Measurements from ENCODE around the gene CNTNAP5. TPM values are rescaled to one million over a fixed set of nuclear protein-coding genes. Genes with fewer than 3 reads are reported as not detected.

CNTNAP5 gene
- total RNA-seq, 1 experiment from 2014 or later = 0.48 TPM

DNA sequence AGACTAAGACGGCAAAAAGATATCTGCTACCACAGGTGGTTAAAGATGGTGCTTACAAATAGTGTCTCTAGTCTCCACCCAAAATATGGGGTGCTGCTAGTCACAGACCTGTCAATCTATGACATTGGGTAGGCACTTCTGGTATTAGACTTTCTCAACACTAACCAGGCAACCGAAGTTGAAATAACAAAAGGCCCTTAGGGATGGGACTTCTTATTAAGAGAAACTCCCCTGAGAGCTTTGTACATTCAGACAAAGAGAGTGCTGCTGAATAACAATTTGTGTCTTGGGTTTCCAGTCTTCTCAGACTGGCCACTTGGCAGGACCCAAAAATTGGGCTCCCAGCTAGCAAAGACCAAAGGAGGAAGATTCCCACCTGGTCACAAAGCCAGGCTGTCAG lies 310.0 kb downstream of the CNTNAP5 start:
- Mint-ChIP-seq H3K9me3 (peaks cover 13% of the 10 kb centered on the region in 2 experiments; a peak in 4 of 5 replicates), H3K4me3 (no peak overlapping the region), H3K36me3 (ENCODE audit: insufficient read depth in 1 of 3, low read depth in 3 of 3) (peaks cover 14 to 33% (median 16%) of the 10 kb centered on the region in 3 experiments), H3K27ac (peak overlapping the region in 2 of 3 experiments; percentile 74 to 75; a peak in 3 of 7 replicates), H3K4me1 (peaks cover 31 to 32% of the 10 kb centered on the region in 2 experiments), H3K27me3 (ENCODE audit: low read depth) (no peaks in the 10 kb centered on the region)
- Histone ChIP-seq H3K27ac (ENCODE audit: insufficient read length, low read depth, low read length) (no peak overlapping the region), H2BK5ac (ENCODE audit: insufficient read length, low read length) (no peak overlapping the region), H3K79me2 (ENCODE audit: insufficient read depth, low read length) (no peaks in the 10 kb centered on the region), H3K14ac (ENCODE audit: insufficient read depth, low read length) (no peak overlapping the region), H3T11ph (ENCODE audit: low read length) (no peak overlapping the region), H3K9me3 (ENCODE audit: control insufficient read depth, low read depth, low read length) (no peaks in the 10 kb centered on the region), H4K8ac (replicated peaks; ENCODE audit: insufficient read length, low read depth, low read length) (no peak overlapping the region), H3K4me2 (ENCODE audit: insufficient read depth, insufficient read length, low read length) (no peak overlapping the region), H3K23me2 (ENCODE audit: insufficient read length, low read depth, low read length, poor library complexity, severe bottlenecking) (no peaks in the 10 kb centered on the region), H4K20me1 (ENCODE audit: control insufficient read depth, insufficient read depth, insufficient read length) (no peaks in the 10 kb centered on the region), H3K27me3 (ENCODE audit: insufficient read depth, low read length) (no peaks in the 10 kb centered on the region), H2BK120ac (ENCODE audit: low read depth, low read length, poor library complexity, severe bottlenecking) (no peak overlapping the region), H3K4me1 (ENCODE audit: insufficient read depth, low read length) (no peaks in the 10 kb centered on the region; the same call in 1 of the 2 replicates), H3K23ac (ENCODE audit: insufficient read length, low read depth, low read length) (no peak overlapping the region), H3K18ac (ENCODE audit: insufficient read length, low read depth, low read length) (no peak overlapping the region), H3K9ac (ENCODE audit: extremely low read depth, insufficient read length, low read length) (no peak overlapping the region), H2AK5ac (ENCODE audit: insufficient read length, low read length) (no peak overlapping the region), H4K5ac (ENCODE audit: insufficient read length, low read depth, low read length) (no peak overlapping the region), H2BK15ac (ENCODE audit: low read depth, low read length) (no peak overlapping the region), H3K56ac (ENCODE audit: insufficient read length, low read depth, low read length) (no peak overlapping the region), H2BK12ac (ENCODE audit: insufficient read length, low read depth, low read length) (no peak overlapping the region), H3K4ac (ENCODE audit: low read depth, low read length) (no peak overlapping the region), H3K79me1 (ENCODE audit: insufficient read depth, low read depth, low read length, poor library complexity, severe bottlenecking) (no peaks in the 10 kb centered on the region), H2AFZ (ENCODE audit: low read length) (no peak overlapping the region), H2BK20ac (ENCODE audit: low read depth, low read length, poor library complexity, severe bottlenecking) (no peak overlapping the region), H4K91ac (ENCODE audit: insufficient read length, low read depth, low read length) (no peak overlapping the region)
- DNase-seq = no peak
- WGBS (ENCODE audit: extremely low coverage, insufficient read length, low lambda C conversion rate) = no CpG with 5 or more reads among the region's 2 CpGs
- TF ChIP-seq, protein P1, sequence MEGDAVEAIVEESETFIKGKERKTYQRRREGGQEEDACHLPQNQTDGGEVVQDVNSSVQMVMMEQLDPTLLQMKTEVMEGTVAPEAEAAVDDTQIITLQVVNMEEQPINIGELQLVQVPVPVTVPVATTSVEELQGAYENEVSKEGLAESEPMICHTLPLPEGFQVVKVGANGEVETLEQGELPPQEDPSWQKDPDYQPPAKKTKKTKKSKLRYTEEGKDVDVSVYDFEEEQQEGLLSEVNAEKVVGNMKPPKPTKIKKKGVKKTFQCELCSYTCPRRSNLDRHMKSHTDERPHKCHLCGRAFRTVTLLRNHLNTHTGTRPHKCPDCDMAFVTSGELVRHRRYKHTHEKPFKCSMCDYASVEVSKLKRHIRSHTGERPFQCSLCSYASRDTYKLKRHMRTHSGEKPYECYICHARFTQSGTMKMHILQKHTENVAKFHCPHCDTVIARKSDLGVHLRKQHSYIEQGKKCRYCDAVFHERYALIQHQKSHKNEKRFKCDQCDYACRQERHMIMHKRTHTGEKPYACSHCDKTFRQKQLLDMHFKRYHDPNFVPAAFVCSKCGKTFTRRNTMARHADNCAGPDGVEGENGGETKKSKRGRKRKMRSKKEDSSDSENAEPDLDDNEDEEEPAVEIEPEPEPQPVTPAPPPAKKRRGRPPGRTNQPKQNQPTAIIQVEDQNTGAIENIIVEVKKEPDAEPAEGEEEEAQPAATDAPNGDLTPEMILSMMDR (conservative IDR thresholded peaks at IDR 0.05) = no peak
